Ammon's horn (tissue), 1 donor: ENCODE results near the gene RAD50.
"Not testable (repeated sequence)": the region's sequence is repeated elsewhere in the genome, so short reads cannot be mapped to it uniquely, and the experiment has no call there.

Source experiments
- DNase-seq: peaks from one replicate; pipeline ENCODE4 v3.0.0-alpha.2; 2016; ENCODE audit warnings: low spot score

RAD50 gene

GRCh38 chr5:132675936-132676689 is 119.3 kb downstream of the RAD50 start:
- no peak for DNase-seq

- no peak for DNase-seq
These were observed 120.4 kb downstream of the RAD50 start for GRCh38 chr5:132677191-132677590.

- no peak for DNase-seq
These were observed 121.1 kb downstream of the RAD50 start for GRCh38 chr5:132677682-132678400.

GRCh38 chr5:132678735-132679134 is 122.0 kb downstream of the RAD50 start:
- no peak for DNase-seq

GRCh38 chr5:132679166-132679565 is 122.4 kb downstream of the RAD50 start:
- no peak for DNase-seq

- no peak for DNase-seq
These were observed 123.1 kb downstream of the RAD50 start for GRCh38 chr5:132679717-132680380.

- no peak for DNase-seq
These were observed 124.2 kb downstream of the RAD50 start for GRCh38 chr5:132680780-132681475.

- no peak for DNase-seq
These were observed 124.7 kb downstream of the RAD50 start for GRCh38 chr5:132681476-132681831.

- DNase-seq = no peak
These were observed 125.2 kb downstream of the RAD50 start for GRCh38 chr5:132681983-132682382.

GRCh38 chr5:132684491-132684890 is 127.7 kb downstream of the RAD50 start:
- no peak for DNase-seq

GRCh38 chr5:132684922-132685720 is 128.3 kb downstream of the RAD50 start:
- no peak for DNase-seq

GRCh38 chr5:132686193-132686592 is 129.4 kb downstream of the RAD50 start:
- DNase-seq = no peak

GRCh38 chr5:132687995-132688394 is 131.2 kb downstream of the RAD50 start:
- DNase-seq = no peak

- DNase-seq = no peak
These were observed 132.0 kb downstream of the RAD50 start for GRCh38 chr5:132688536-132689339.

- DNase-seq = no peak
These were observed 132.7 kb downstream of the RAD50 start for GRCh38 chr5:132689513-132689912.

GRCh38 chr5:132690156-132690555 is 133.4 kb downstream of the RAD50 start:
- DNase-seq = no peak

- not testable (repeated sequence) for DNase-seq
These were observed 135.2 kb downstream of the RAD50 start for GRCh38 chr5:132691755-132692631.

GRCh38 chr5:132692632-132692967 is 135.8 kb downstream of the RAD50 start:
- no peak for DNase-seq
